ENCODE measurements around the gene EZR.

DNA sequence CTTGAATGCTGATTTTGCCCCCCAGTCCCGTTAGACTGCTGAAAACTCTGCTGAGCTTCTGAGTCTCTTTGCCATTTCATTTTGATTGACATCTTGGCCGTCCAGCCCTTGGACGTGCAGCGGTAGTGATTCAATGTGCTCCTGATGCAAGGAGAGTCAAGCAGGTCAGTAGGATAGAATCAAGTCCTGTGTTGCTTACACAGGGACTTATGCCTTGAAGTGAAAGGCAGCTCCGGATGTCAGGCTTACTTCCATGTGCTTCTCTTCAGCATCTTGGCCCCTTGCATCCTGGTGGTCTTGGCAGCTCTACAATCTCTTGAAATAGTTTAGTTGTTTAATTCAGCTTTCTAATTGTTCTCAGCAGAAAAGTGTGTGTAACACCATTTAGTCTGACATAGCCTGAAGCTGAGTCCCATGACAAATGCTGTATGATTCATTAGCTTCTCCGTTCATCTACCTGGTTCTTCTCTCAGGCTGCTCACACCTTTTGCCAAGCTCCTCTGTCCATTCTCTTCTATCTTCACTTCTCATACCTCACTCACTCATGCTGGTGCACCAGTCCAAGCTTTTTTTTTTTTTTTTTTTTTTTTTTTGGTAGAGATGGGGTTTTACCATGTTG, 76.0 kb downstream of the EZR start:
- TF ChIP-seq YY1 (IDR thresholded peaks at IDR 0.05; ENCODE audit: insufficient read depth, insufficient read length) = no peak
- TF ChIP-seq SUZ12 (IDR thresholded peaks at IDR 0.05; ENCODE audit: extremely low read depth, insufficient read depth, insufficient read length) = no peak

Measured in NT2/D1 (cell line).